Transverse colon (tissue), 4 donors: Measurements from ENCODE around the gene FARP1. TPM values are rescaled to one million over a fixed set of nuclear protein-coding genes. Genes with fewer than 3 reads are reported as not detected.

Source experiments
- DNase-seq: peaks from one replicate; pipeline ENCODE4 v3.0.0-alpha.2; 2019
- H3K27ac ChIP-seq, 4 donors: fragments of 200-600 bp; sonication (generic); 2 replicates each; pipeline ENCODE4 v1.5.1; 2016 to 2018; ENCODE audit warnings: inconsistent platforms in 4 of 4
- H3K27me3 ChIP-seq: fragments of 200-600 bp; sonication (generic); 2 replicates; pipeline ENCODE4 v1.5.1; 2017; ENCODE audit warnings: inconsistent platforms
- H3K36me3 ChIP-seq, 4 donors: fragments of 200-600 bp; sonication (generic); 2 replicates each; pipeline ENCODE4 v1.5.1; 2017 to 2019; ENCODE audit warnings: inconsistent platforms in 4 of 4
- H3K4me1 ChIP-seq, 4 donors: fragments of 200-600 bp; sonication (generic); 2 replicates each; pipeline ENCODE4 v1.5.1; 2017 to 2020; ENCODE audit warnings: inconsistent platforms in 4 of 4
- H3K4me3 ChIP-seq, 4 donors: fragments of 200-600 bp; sonication (generic); 1 replicate in 1 of 4; 2 replicates in 3 of 4; pipeline versions ENCODE4 v1.5.1 to v1.6.1; 2017 to 2019; ENCODE audit warnings: inconsistent platforms in 4 of 4
- H3K9me3 ChIP-seq, 2 donors: fragments of 200-600 bp; sonication (generic); 2 replicates each; pipeline ENCODE4 v1.5.1; 2017 to 2019; ENCODE audit warnings: inconsistent platforms in 2 of 2
- CTCF ChIP-seq, 5 experiments: fragments of 200-600 bp in 3 of 5; fragments of 450-650 bp in 2 of 5; sonication (generic) in 3 of 5; IDR thresholded peaks; 1 replicate in 2 of 5; 2 replicates in 3 of 5; pipeline ENCODE4 v1.5.1; 2016 to 2017; ENCODE audit warnings: antibody characterized with exemption in 5 of 5, inconsistent platforms in 3 of 5, mild to moderate bottlenecking in 2 of 5, moderate library complexity in 1 of 5
- EP300 ChIP-seq: sonication (generic); formaldehyde crosslinking; IDR thresholded peaks from one replicate; pipeline ENCODE4 v1.6.1; 2017; ENCODE audit warnings: antibody characterized with exemption, low read depth
- POLR2A ChIP-seq: fragments of 450-650 bp; IDR thresholded peaks from one replicate; pipeline ENCODE4 v1.6.1; 2016; ENCODE audit warnings: antibody characterized with exemption, mild to moderate bottlenecking, moderate library complexity
- POLR2AphosphoS5 ChIP-seq, 3 donors: sonication (generic); formaldehyde crosslinking; IDR thresholded peaks; one replicate each; pipeline ENCODE4 v1.6.1; 2016; ENCODE audit warnings: antibody characterized with exemption in 3 of 3
- WGBS, 2 donors: methylation state at CpG; one replicate each; pipeline ENCODE4 v1.1.5; 2018; ENCODE audit warnings: low coverage in 1 of 2; 5-methylcytosine and 5-hydroxymethylcytosine counted together
- in situ Hi-C, 4 donors: fragments of 200-750 bp; cut with MboI; loops; one replicate each; pipeline versions ENCODE4 v1.15.0 to v1.15.1; 2017; ENCODE audit warnings: low sequenced_read_pairs in 3 of 4, low pct_ligation_motif_present in 1 of 4, low pct_unique_long_range_greater_than_20kb in 1 of 4
- intact Hi-C: fragments of 100-400 bp; cut with DNase I; formaldehyde crosslinking; loops from one replicate; pipeline ENCODE4 v1.15.1; 2023; ENCODE audit warnings: low total_unique reads
- total RNA-seq, 4 donors: library from RNA; depleted of rRNA; stranded (reverse); fragments of >200 nt; gene quantifications; one replicate each; pipeline ENCODE4 v1.1.0, GENCODE V29; 2016

FARP1 gene
- total RNA-seq, 4 donors from 2014 or later = 32.8 to 41.8 (median 38.3) TPM

DNA sequence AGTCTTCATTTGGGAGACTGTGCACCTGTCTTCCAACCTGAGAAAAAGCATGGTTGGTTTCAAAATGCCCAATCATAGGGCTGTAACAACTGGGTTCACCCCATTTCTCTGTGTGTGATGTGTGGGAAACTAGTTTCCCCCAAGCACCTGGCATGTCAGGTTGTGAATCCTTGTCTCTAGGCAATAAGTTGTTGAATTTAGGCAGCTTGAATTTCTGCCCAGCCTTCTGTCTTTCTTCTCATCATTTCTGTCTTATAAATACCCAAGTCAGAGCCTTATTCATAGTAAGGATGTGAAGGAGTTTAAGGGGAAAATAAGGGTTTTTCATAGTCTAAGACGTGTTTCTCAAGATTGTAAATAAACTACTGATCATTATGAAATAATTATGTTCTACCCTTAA is 204.9 kb downstream of the FARP1 start:
- DNase-seq = no peak
- Histone ChIP-seq H3K27ac (no peak overlapping the region), H3K27me3 (no peaks in the 10 kb centered on the region), H3K4me3 (no peak overlapping the region), H3K36me3 (no peaks in the 10 kb centered on the region), H3K9me3 (no peaks in the 10 kb centered on the region), H3K4me1 (peaks cover 0 to 6% (median 2%) of the 10 kb centered on the region in 4 donors)
- 73 to 83% methylated on average over 1 of the region's 1 CpG for WGBS, 2 donors
- intact Hi-C loops = no loop called here
- no peak for TF ChIP-seq CTCF (IDR thresholded peaks at IDR 0.05)
- no peak for TF ChIP-seq EP300
- no peak for TF ChIP-seq POLR2A
- TF ChIP-seq POLR2AphosphoS5 (IDR thresholded peaks at IDR 0.05) = no peak
- in situ Hi-C loops = no loop called here

GRCh38 chr13:98348466-98349200 is 205.7 kb downstream of the FARP1 start:
- Histone ChIP-seq H3K9me3 (no peaks in the 10 kb centered on the region), H3K27ac (no peak overlapping the region), H3K4me3 (no peak overlapping the region), H3K4me1 (peaks cover 0 to 6% (median 2%) of the 10 kb centered on the region in 4 donors), H3K36me3 (no peaks in the 10 kb centered on the region), H3K27me3 (no peaks in the 10 kb centered on the region)
- intact Hi-C loops (no loop called here), in situ Hi-C loops (no loop called here)
- DNase-seq = no peak
- TF ChIP-seq EP300 (no peak), CTCF (IDR thresholded peaks at IDR 0.05) (no peak)
- WGBS, 2 donors = 66 to 88% methylated on average over 5 to 16 of the region's 16 CpGs

GRCh38 chr13:98349731-98350305 is 206.9 kb downstream of the FARP1 start:
- in situ Hi-C loops = no loop called here
- H3K36me3 ChIP-seq = no peaks in the 10 kb centered on the region
- peaks cover 0 to 6% (median 2%) of the 10 kb centered on the region in 4 donors for H3K4me1 ChIP-seq
- intact Hi-C loops = no loop called here
- WGBS, 2 donors = 20 to 89% methylated on average over 1 to 11 of the region's 11 CpGs
- H3K27ac ChIP-seq = no peak overlapping the region
- H3K27me3 ChIP-seq = no peaks in the 10 kb centered on the region
- no peak for TF ChIP-seq POLR2A
- no peak for TF ChIP-seq POLR2AphosphoS5 (IDR thresholded peaks at IDR 0.05)
- TF ChIP-seq CTCF (IDR thresholded peaks at IDR 0.05) = no peak
- TF ChIP-seq EP300 = no peak
- no peak overlapping the region for H3K4me3 ChIP-seq
- no peaks in the 10 kb centered on the region for H3K9me3 ChIP-seq
- DNase-seq = peak; percentile 14

DNA sequence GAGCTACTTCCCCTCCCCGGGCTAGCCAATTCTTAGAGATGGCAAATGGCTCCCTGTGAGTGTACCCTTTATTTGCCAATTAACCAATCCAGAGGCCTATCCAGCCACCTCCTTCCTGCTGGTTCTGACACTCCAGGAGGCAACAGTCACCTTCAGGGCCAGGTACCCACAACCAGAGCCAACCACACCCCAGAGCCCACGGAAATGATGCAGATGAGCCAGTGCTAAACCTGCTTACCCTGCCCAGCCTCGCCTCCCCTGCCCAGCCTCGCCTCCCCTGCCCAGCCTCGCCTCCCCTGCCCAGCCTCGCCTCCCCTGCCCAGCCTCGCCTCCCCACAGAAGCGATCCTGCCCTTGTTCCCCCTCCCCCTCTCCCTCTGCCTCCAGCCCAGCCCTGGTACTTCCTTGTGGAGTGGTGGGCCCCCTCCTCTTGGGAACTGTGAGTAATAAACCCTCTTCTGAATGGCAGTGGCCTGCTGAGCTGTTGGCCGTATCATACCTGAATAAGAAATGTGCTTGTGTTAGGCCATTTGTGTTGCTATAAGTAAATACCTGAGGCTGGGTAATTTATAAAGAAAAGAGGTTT is 207.9 kb downstream of the FARP1 start:
- Histone ChIP-seq H3K36me3 (no peaks in the 10 kb centered on the region), H3K27me3 (no peaks in the 10 kb centered on the region), H3K27ac (no peak overlapping the region), H3K4me3 (no peak overlapping the region), H3K4me1 (peaks cover 0 to 6% (median 2%) of the 10 kb centered on the region in 4 donors), H3K9me3 (no peaks in the 10 kb centered on the region)
- DNase-seq = no peak
- in situ Hi-C loops (no loop called here), intact Hi-C loops (no loop called here)
- 78 to 80% methylated on average over 3 to 9 of the region's 9 CpGs for WGBS, 2 donors
- TF ChIP-seq CTCF (IDR thresholded peaks at IDR 0.05) (no peak), POLR2AphosphoS5 (IDR thresholded peaks at IDR 0.05) (no peak), EP300 (no peak), POLR2A (no peak)
